GM23248 (cell line): ENCODE results near the gene TCP11. TPM values are rescaled to one million over a fixed set of nuclear protein-coding genes. Genes with fewer than 3 reads are reported as not detected.
A peak's percentile ranks its signal among the peaks of the same experiment; 100 is the strongest.

Experiments used
- DNase-seq: peaks from one replicate; pipeline ENCODE4 v3.0.0-alpha.2; 2015
- H2AFZ ChIP-seq: fragments of 200-600 bp; sonication (generic); 2 replicates; pipeline ENCODE4 v1.6.1; 2016; ENCODE audit warnings: antibody characterized with exemption
- H3F3A ChIP-seq: fragments of 200-600 bp; sonication (generic); 2 replicates; pipeline ENCODE4 v1.6.1; 2016; ENCODE audit warnings: mild to moderate bottlenecking, antibody characterized with exemption, mixed run types; ENCODE audit not compliant: insufficient read depth
- H3K27ac ChIP-seq: fragments of 200-600 bp; sonication (generic); 2 replicates; pipeline ENCODE4 v1.5.1; 2016; ENCODE audit warnings: mild to moderate bottlenecking
- H3K27me3 ChIP-seq: fragments of 200-600 bp; sonication (generic); replicated peaks from 2 replicates; pipeline ENCODE4 v1.6.1; 2016; ENCODE audit warnings: mild to moderate bottlenecking; ENCODE audit not compliant: insufficient read depth
- H3K36me3 ChIP-seq: fragments of 200-600 bp; sonication (generic); 2 replicates; pipeline ENCODE4 v1.6.1; 2016; ENCODE audit warnings: low read depth, mild to moderate bottlenecking
- H3K4me1 ChIP-seq: fragments of 200-600 bp; sonication (generic); 2 replicates; pipeline ENCODE4 v1.6.1; 2016; ENCODE audit warnings: mild to moderate bottlenecking; ENCODE audit not compliant: insufficient read depth
- H3K4me2 ChIP-seq: fragments of 200-600 bp; sonication (generic); one replicate; pipeline ENCODE4 v1.6.1; 2016; ENCODE audit warnings: mild to moderate bottlenecking; ENCODE audit not compliant: unreplicated experiment
- H3K4me3 ChIP-seq: fragments of 200-600 bp; sonication (generic); 2 replicates; pipeline ENCODE4 v1.5.1; 2016; ENCODE audit warnings: mild to moderate bottlenecking
- H3K79me2 ChIP-seq: fragments of 200-600 bp; sonication (generic); 2 replicates; pipeline ENCODE4 v1.6.1; 2016; ENCODE audit warnings: mild to moderate bottlenecking; ENCODE audit not compliant: insufficient read depth
- H3K9ac ChIP-seq: fragments of 200-600 bp; sonication (generic); 2 replicates; pipeline ENCODE4 v1.6.1; 2016; ENCODE audit warnings: mild to moderate bottlenecking
- H3K9me2 ChIP-seq: fragments of 200-600 bp; sonication (generic); 2 replicates; pipeline ENCODE4 v1.6.1; 2016; ENCODE audit warnings: mixed run types, mild to moderate bottlenecking, moderate library complexity; ENCODE audit not compliant: insufficient read depth
- H3K9me3 ChIP-seq: fragments of 200-600 bp; sonication (generic); one replicate; pipeline ENCODE4 v1.6.1; 2017; ENCODE audit warnings: low read depth
- H4K20me1 ChIP-seq: fragments of 200-600 bp; sonication (generic); 2 replicates; pipeline ENCODE4 v1.6.0; 2016; ENCODE audit not compliant: insufficient read depth
- EZH2 ChIP-seq: fragments of 200-600 bp; sonication (generic); IDR thresholded peaks from 2 replicates; pipeline ENCODE4 v1.6.1; 2018; ENCODE audit warnings: antibody characterized with exemption, mild to moderate bottlenecking; ENCODE audit not compliant: insufficient read depth, poor library complexity, severe bottlenecking
- EZH2phosphoT487 ChIP-seq: fragments of 200-600 bp; sonication (generic); IDR thresholded peaks from 2 replicates; pipeline ENCODE4 v1.6.1; 2018; ENCODE audit warnings: antibody characterized with exemption, moderate library complexity, mild to moderate bottlenecking, low read depth; ENCODE audit not compliant: insufficient read depth
- WGBS, 2 experiments: methylation state at CpG; one replicate each; pipeline ENCODE4 v1.1.6; 2015 to 2017; ENCODE audit warnings: low lambda C conversion rate in 2 of 2, low coverage in 1 of 2; ENCODE audit errors: missing lambda C conversion rate in 2 of 2; 5-methylcytosine and 5-hydroxymethylcytosine counted together
- in situ Hi-C: fragments of 300-500 bp; cut with MboI; formaldehyde crosslinking; loops from 2 replicates; pipeline ENCODE4 v1.15.0; 2020
- polyA plus RNA-seq: library from polyadenylated mRNA; unstranded; fragments of >200 nt; fragmentation: Nextera tagmentation; extraction: Ambion mirVana; gene quantifications from 2 replicates; pipeline ENCODE4 v1.2.1, GENCODE V29; 2016
- total RNA-seq: library from RNA; depleted of rRNA; stranded (reverse); fragments of >200 nt; shearing (Covaris generic); gene quantifications from 2 replicates; pipeline ENCODE4 v1.2.3, GENCODE V29; 2014

The TCP11 gene
- total and polyA plus RNA-seq, 2 experiments from 2014 or later, result not detected

DNA sequence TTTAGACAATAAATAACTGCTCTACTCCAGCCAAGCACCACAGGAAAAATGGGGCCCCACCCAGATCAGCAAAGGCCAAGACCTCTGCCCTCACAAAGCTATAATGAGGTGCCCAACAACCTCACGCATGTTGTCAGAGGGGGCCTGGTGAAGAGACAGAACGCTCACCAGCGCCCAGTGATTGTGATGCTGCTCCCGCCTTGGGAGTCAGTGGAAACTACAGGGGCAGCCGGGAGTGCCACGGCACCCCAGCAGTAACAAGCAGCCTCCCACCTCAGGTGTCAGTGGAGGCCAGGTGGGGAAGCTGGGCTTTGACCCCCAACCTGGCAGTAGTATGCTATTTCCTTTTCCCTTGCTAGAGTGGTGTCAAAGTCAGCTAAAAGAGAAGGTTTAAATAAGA is 47.4 kb downstream of the TCP11 start:
- Histone ChIP-seq H2AFZ (no peak overlapping the region), H3K4me2 (peak overlapping the region; percentile 56), H3K27me3 (no peaks in the 10 kb centered on the region), H3K36me3 (no peaks in the 10 kb centered on the region), H3K4me3 (no peak overlapping the region), H4K20me1 (no peaks in the 10 kb centered on the region), H3K9me2 (no peaks in the 10 kb centered on the region), H3K4me1 (peaks cover 68% of the 10 kb centered on the region), H3F3A (peaks cover 59% of the 10 kb centered on the region), H3K79me2 (no peaks in the 10 kb centered on the region), H3K9me3 (no peaks in the 10 kb centered on the region), H3K27ac (peak overlapping the region; percentile 57; the same call in 1 of the 2 replicates), H3K9ac (no peak overlapping the region)
- TF ChIP-seq EZH2, result no peak
- TF ChIP-seq EZH2phosphoT487, result no peak
- in situ Hi-C loops, result no loop called here
- no peak for DNase-seq
- 56 to 61% methylated on average over 6 of the region's 6 CpGs for WGBS, 2 experiments

DNA sequence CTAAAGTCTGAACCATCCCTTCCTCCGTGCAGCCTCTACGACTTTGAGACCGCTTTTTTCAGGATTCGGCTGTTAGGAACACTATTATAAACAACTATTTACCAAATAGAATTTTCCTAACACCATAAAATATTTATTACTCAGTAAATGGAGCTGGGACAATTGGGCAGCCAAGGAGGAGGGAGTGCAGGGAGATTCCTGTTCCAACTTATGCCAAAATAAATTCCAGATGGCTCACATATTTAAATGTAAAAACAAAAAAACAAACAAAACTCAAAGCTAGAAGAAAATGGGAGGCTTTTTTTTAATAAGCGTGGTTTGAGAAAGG is 48.1 kb downstream of the TCP11 start:
- TF ChIP-seq EZH2 (no peak), EZH2phosphoT487 (no peak)
- H3K36me3 ChIP-seq, result no peaks in the 10 kb centered on the region
- H3F3A ChIP-seq, result peaks cover 59% of the 10 kb centered on the region
- no peaks in the 10 kb centered on the region for H4K20me1 ChIP-seq
- in situ Hi-C loops, result no loop called here
- peak overlapping the region; percentile 4; the same call in 1 of the 2 replicates for H2AFZ ChIP-seq
- no peaks in the 10 kb centered on the region for H3K79me2 ChIP-seq
- H3K4me2 ChIP-seq, result peak overlapping the region; percentile 56
- no peaks in the 10 kb centered on the region for H3K27me3 ChIP-seq
- WGBS, 2 experiments, result 8 to 14% methylated on average over 5 of the region's 5 CpGs
- H3K27ac ChIP-seq, result peak overlapping the region; percentile 57
- no peaks in the 10 kb centered on the region for H3K9me2 ChIP-seq
- peaks cover 68% of the 10 kb centered on the region for H3K4me1 ChIP-seq
- no peak for DNase-seq
- H3K4me3 ChIP-seq, result no peak overlapping the region; the same call in 1 of the 2 replicates
- H3K9ac ChIP-seq, result no peak overlapping the region; the same call in 1 of the 2 replicates
- H3K9me3 ChIP-seq, result no peaks in the 10 kb centered on the region

- no peaks in the 10 kb centered on the region for H3K9me2 ChIP-seq
- H3K4me2 ChIP-seq, result peak overlapping the region; percentile 56
- H4K20me1 ChIP-seq, result no peaks in the 10 kb centered on the region
- no peaks in the 10 kb centered on the region for H3K9me3 ChIP-seq
- H3K9ac ChIP-seq, result no peak overlapping the region; the same call in 1 of the 2 replicates
- DNase-seq, result peak; percentile 80
- H3F3A ChIP-seq, result peaks cover 59% of the 10 kb centered on the region
- no peaks in the 10 kb centered on the region for H3K27me3 ChIP-seq
- H2AFZ ChIP-seq, result peak overlapping the region; percentile 4; the same call in 1 of the 2 replicates
- H3K4me1 ChIP-seq, result peaks cover 68% of the 10 kb centered on the region
- 20 to 23% methylated on average over 5 of the region's 5 CpGs for WGBS, 2 experiments
- in situ Hi-C loops, result no loop called here
- H3K4me3 ChIP-seq, result no peak overlapping the region; the same call in 1 of the 2 replicates
- H3K27ac ChIP-seq, result peak overlapping the region; percentile 57
- no peaks in the 10 kb centered on the region for H3K36me3 ChIP-seq
- TF ChIP-seq EZH2 (no peak), EZH2phosphoT487 (no peak)
- H3K79me2 ChIP-seq, result no peaks in the 10 kb centered on the region
Observed at GRCh38 chr6:35092362-35093117, 48.6 kb downstream of the TCP11 start.

DNA sequence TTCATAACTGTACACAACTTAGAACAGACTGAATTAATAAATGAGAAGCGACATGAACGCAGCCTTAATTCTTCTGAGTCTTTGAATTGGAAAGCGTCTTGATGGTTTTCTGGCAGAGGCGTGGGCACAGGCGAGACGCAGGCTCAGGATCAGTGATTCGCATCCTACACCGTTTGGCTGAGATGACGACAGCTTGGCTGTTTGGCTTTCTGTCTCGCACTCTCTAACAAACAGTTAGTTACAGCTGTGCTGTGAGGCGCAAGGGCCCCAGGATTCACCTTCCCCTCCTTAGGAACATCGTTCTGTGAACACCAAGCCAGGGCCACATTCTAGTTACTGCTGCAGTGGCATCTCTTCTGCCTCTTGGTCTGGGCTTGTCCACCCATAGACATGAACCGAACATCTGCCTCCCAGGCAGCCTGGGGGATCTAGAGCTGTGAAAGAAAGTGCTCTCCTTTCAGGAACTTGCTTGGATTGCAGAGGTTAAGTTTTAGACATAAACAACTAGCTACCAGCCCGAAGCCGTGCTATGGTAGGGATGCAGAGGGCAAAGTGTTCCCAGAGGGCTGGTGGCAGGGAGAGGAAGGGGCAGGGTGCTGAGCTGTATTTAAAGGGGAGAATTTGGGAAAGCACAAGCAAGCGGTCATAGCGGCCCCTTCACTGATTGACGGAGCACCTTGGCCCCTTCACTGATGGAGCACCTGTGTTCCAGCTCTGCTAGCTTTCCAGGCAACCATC is 49.6 kb downstream of the TCP11 start:
- peak overlapping the region; percentile 56 for H3K4me2 ChIP-seq
- 21 to 23% methylated on average over 18 of the region's 18 CpGs for WGBS, 2 experiments

More for the DNA sequence above, 49.6 kb downstream of the TCP11 start:
- H3K27me3 ChIP-seq, result no peaks in the 10 kb centered on the region
- H3K4me3 ChIP-seq, result peak overlapping the region; percentile 11; the same call in 1 of the 2 replicates
- peak; percentile 75 for DNase-seq
- peak overlapping the region; percentile 58 for H2AFZ ChIP-seq
- H3K9ac ChIP-seq, result peak overlapping the region; percentile 39
- H3K27ac ChIP-seq, result peak overlapping the region; percentile 43
- peaks cover 52% of the 10 kb centered on the region for H3F3A ChIP-seq
- TF ChIP-seq EZH2 (no peak), EZH2phosphoT487 (no peak)
- no peaks in the 10 kb centered on the region for H3K79me2 ChIP-seq
- in situ Hi-C loops, result no loop called here
- no peaks in the 10 kb centered on the region for H3K36me3 ChIP-seq
- peaks cover 61% of the 10 kb centered on the region for H3K4me1 ChIP-seq
- H4K20me1 ChIP-seq, result no peaks in the 10 kb centered on the region
- no peaks in the 10 kb centered on the region for H3K9me3 ChIP-seq
- H3K9me2 ChIP-seq, result no peaks in the 10 kb centered on the region
